Measurements from ENCODE around the gene ZNF385D.

Gene ZNF385D

DNA sequence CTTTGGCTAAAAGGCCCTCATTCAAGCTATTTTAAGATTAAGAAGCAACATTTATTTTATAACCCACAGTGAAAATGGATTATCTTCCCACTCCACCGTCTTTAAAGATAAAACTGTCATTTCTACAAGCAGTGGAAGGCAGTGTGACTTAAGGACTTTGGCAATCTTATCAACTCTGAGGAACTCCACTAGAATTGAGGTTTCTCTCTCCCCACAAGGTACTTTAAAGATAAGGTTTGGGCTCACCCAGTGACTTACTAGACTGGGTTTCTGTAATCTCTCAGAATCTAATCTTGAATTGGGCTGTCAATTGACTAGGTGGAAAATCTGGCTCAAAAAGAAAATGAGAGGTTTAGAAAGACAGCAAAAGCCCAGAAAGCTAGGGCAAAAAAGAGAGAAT, 21.7 kb downstream of the ZNF385D start:
- no peaks in the 10 kb centered on the region for H3K4me1 Mint-ChIP-seq (ENCODE audit: low read depth)
- no peaks in the 10 kb centered on the region for H3K36me3 Mint-ChIP-seq
- no peaks in the 10 kb centered on the region for H3K27me3 Mint-ChIP-seq
- H3K4me3 Mint-ChIP-seq, result no peak overlapping the region
- peaks cover 27% of the 10 kb centered on the region for H3K9me3 Mint-ChIP-seq (ENCODE audit: low read depth)
- no peak overlapping the region for H3K27ac Mint-ChIP-seq

DNA sequence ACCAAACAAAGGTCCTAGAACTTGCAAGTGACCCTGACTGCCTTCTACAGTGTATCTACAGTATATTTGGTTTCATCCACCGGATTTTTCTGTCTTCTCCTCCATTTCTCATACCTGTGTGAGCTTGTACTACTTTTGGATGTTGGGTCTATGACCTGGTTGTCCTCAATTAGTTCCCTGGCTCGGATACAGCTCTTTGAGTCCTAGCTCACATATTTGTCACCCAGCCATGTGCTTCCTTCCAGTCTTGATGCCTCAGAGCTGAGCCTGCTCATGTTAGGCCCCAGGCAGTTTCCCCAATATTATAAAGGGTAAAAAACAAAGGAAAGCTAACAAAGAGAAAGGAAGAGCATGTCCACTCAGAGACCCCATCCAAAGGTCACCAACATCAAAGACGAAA, 28.2 kb downstream of the ZNF385D start:
- Mint-ChIP-seq H3K27ac (no peak overlapping the region), H3K9me3 (ENCODE audit: low read depth) (peaks cover 38% of the 10 kb centered on the region), H3K4me3 (no peak overlapping the region), H3K4me1 (ENCODE audit: low read depth) (no peaks in the 10 kb centered on the region), H3K27me3 (peaks cover 2% of the 10 kb centered on the region), H3K36me3 (no peaks in the 10 kb centered on the region)

DNA sequence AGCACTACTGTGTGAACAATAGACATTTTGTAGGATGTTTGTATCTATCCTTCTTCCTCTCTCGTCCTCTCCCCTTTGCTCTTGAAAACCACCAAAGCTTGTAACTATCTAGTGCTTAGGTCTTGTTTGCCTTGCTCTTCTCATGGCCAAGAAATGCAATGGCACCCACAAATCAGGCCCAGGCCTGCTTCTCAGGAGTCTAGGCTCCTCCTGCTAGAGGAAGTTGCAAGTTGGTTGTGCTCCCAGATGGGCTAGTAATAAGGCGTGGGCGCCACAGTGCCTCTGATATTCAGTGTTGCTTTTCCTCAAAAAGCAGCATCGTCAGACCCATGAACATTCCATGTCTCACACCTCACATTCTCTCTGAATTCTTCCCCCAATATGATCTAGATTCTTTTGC, 28.7 kb downstream of the ZNF385D start:
- Mint-ChIP-seq H3K27me3 (peaks cover 2% of the 10 kb centered on the region), H3K4me1 (ENCODE audit: low read depth) (no peaks in the 10 kb centered on the region), H3K36me3 (no peaks in the 10 kb centered on the region)

DNA sequence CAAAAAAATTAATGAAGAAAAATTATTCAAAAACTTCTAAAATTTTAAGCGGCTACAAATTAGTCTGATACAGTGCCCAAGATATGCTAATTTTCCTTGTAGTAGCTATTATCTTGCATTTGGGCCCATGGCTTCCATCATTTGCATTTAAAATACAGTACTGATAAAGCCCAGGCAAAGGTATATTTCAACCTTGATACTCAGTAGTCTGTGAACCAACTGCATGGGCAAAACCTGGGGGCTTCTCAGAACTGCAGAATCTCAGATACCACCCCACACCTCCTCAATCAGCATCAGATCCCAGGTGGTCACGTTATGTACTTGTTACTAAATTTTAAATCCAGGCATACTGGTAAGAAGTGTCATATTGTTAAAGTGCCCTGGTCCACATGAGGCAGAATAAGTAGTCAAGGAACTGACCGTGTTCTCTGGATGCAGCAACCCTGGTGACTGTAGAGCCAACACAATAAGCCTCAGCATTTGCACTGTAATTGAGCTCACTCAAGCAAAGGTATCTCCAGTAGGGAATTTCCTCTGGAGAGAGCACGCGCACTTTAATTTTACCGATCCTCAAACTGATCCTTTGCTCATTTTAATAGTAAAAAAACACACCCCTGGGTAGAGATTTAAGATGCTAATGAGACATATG, 31.9 kb downstream of the ZNF385D start:
- no peak overlapping the region for H3K4me3 Mint-ChIP-seq
- H3K27me3 Mint-ChIP-seq, result peaks cover 2% of the 10 kb centered on the region
- H3K9me3 Mint-ChIP-seq (ENCODE audit: low read depth), result peaks cover 29% of the 10 kb centered on the region

More for the DNA sequence above, 28.7 kb downstream of the ZNF385D start:
- H3K27ac Mint-ChIP-seq, result no peak overlapping the region
- peaks cover 35% of the 10 kb centered on the region for H3K9me3 Mint-ChIP-seq (ENCODE audit: low read depth)
- no peak overlapping the region for H3K4me3 Mint-ChIP-seq

GRCh38 chr3:21718161-21718765, 32.7 kb downstream of the ZNF385D start:
- Mint-ChIP-seq H3K27ac (no peak overlapping the region), H3K9me3 (ENCODE audit: low read depth) (peaks cover 23% of the 10 kb centered on the region), H3K4me1 (ENCODE audit: low read depth) (no peaks in the 10 kb centered on the region)

More for the DNA sequence above, 31.9 kb downstream of the ZNF385D start:
- Mint-ChIP-seq H3K27ac (no peak overlapping the region), H3K4me1 (ENCODE audit: low read depth) (no peaks in the 10 kb centered on the region), H3K36me3 (no peaks in the 10 kb centered on the region)

GRCh38 chr3:21715662-21716061, 35.3 kb downstream of the ZNF385D start:
- H3K4me3 Mint-ChIP-seq, result no peak overlapping the region
- peaks cover 10% of the 10 kb centered on the region for H3K9me3 Mint-ChIP-seq (ENCODE audit: low read depth)
- no peaks in the 10 kb centered on the region for H3K27me3 Mint-ChIP-seq
- H3K36me3 Mint-ChIP-seq, result no peaks in the 10 kb centered on the region
- H3K27ac Mint-ChIP-seq, result no peak overlapping the region
- no peaks in the 10 kb centered on the region for H3K4me1 Mint-ChIP-seq (ENCODE audit: low read depth)

More at GRCh38 chr3:21718161-21718765, 32.7 kb downstream of the ZNF385D start:
- Mint-ChIP-seq H3K36me3 (no peaks in the 10 kb centered on the region), H3K4me3 (no peak overlapping the region), H3K27me3 (peaks cover 2% of the 10 kb centered on the region)

GRCh38 chr3:21705769-21706168, 45.2 kb downstream of the ZNF385D start:
- Mint-ChIP-seq H3K27ac (no peak overlapping the region), H3K4me3 (no peak overlapping the region), H3K4me1 (ENCODE audit: low read depth) (no peaks in the 10 kb centered on the region), H3K9me3 (ENCODE audit: low read depth) (peaks cover 4% of the 10 kb centered on the region), H3K36me3 (no peaks in the 10 kb centered on the region), H3K27me3 (no peaks in the 10 kb centered on the region)

DNA sequence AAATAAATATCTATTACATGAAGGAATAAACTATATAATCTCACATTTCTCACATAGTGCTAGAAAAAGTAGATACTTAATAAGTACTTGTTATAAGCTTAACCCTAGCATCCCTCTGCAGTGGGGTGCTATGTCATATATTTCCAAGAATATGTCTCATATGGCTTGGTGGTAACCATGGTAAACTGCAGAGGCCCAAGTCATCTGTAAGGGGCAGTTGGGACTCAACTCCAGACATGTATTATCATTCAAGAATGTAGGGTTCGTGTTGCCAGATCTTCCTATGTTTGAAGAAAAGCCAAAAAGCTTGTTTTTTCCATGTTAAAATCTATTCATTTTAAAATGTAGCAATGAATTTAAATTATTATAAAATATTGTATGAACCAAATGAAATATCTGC, 46.2 kb downstream of the ZNF385D start:
- Mint-ChIP-seq H3K4me1 (ENCODE audit: low read depth) (no peaks in the 10 kb centered on the region), H3K9me3 (ENCODE audit: low read depth) (peaks cover 4% of the 10 kb centered on the region), H3K36me3 (no peaks in the 10 kb centered on the region), H3K27me3 (no peaks in the 10 kb centered on the region), H3K27ac (no peak overlapping the region), H3K4me3 (no peak overlapping the region)

DNA sequence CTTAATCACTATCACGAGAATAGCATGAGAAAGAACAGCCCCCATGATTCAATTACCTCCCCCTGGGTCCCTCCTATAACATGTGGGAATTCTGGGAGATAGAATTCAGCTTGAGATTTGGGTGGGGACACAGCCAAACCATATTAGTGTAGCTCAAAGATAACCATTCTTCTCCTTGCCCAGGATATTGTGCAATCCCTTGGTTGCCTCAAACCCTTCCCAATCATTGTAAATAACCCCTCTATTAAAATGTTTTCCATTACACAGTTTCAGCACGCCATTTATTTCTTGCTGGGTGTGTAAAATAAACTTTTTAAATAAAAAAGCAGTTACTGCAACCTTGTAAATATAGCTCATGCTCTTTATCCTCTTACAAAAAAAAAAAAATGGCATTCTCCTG, 47.7 kb downstream of the ZNF385D start:
- no peaks in the 10 kb centered on the region for H3K27me3 Mint-ChIP-seq
- no peak overlapping the region for H3K27ac Mint-ChIP-seq
- H3K36me3 Mint-ChIP-seq, result no peaks in the 10 kb centered on the region
- no peaks in the 10 kb centered on the region for H3K4me1 Mint-ChIP-seq (ENCODE audit: low read depth)
- no peak overlapping the region for H3K4me3 Mint-ChIP-seq
- peaks cover 4% of the 10 kb centered on the region for H3K9me3 Mint-ChIP-seq (ENCODE audit: low read depth)

DNA sequence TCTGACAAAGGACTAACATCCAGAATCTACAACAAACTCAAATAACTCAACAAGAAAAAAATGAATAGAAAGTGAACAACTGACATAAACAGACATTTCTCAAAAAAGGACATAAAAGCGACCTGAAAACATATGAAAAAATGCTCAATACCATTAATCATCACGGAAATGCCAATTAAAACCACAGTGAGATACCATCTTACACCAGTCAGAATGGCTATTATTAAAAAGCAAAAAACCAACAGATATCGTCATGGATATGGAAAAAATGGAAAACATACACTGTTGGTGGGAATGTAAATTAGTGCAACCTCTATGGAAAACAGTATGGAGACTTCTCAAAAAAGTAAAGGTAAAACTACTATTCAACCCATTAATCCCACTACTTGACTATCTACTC, 53.3 kb downstream of the ZNF385D start:
- Mint-ChIP-seq H3K4me1 (ENCODE audit: low read depth) (no peaks in the 10 kb centered on the region), H3K4me3 (no peak overlapping the region), H3K27ac (no peak overlapping the region), H3K9me3 (ENCODE audit: low read depth) (peaks cover under 1% of the 10 kb centered on the region), H3K36me3 (no peaks in the 10 kb centered on the region), H3K27me3 (no peaks in the 10 kb centered on the region)

GRCh38 chr3:21694506-21694905, 56.5 kb downstream of the ZNF385D start:
- Mint-ChIP-seq H3K9me3 (ENCODE audit: low read depth) (peaks cover 17% of the 10 kb centered on the region), H3K4me3 (no peak overlapping the region), H3K27ac (no peak overlapping the region), H3K36me3 (no peaks in the 10 kb centered on the region), H3K27me3 (no peaks in the 10 kb centered on the region), H3K4me1 (ENCODE audit: low read depth) (no peaks in the 10 kb centered on the region)

DNA sequence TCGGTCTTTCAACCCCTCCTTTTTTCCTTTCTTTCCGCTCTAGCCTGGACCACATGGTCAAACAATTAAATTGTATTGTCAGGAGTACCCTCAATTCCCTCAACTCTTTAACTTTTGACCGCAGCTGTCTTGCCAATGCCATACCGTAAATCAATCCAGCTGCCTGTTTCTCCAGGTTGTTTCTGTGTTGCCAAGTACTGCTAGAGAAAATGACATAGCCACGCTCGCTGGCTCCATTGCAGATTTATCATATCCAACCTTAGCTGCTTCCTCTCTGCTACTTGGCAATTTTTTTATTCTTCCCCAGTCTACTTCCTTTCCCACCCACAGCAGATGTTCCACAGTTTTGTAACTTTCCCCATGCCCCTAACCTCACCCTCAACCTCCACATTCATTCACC, 60.0 kb downstream of the ZNF385D start:
- H3K36me3 Mint-ChIP-seq, result no peaks in the 10 kb centered on the region
- H3K27ac Mint-ChIP-seq, result no peak overlapping the region
- peaks cover 17% of the 10 kb centered on the region for H3K9me3 Mint-ChIP-seq (ENCODE audit: low read depth)
- H3K4me1 Mint-ChIP-seq (ENCODE audit: low read depth), result no peaks in the 10 kb centered on the region
- no peak overlapping the region for H3K4me3 Mint-ChIP-seq
- H3K27me3 Mint-ChIP-seq, result no peaks in the 10 kb centered on the region

- Mint-ChIP-seq H3K9me3 (ENCODE audit: low read depth) (peaks cover 4% of the 10 kb centered on the region), H3K27ac (no peak overlapping the region), H3K4me3 (no peak overlapping the region), H3K36me3 (no peaks in the 10 kb centered on the region), H3K4me1 (ENCODE audit: low read depth) (no peaks in the 10 kb centered on the region), H3K27me3 (no peaks in the 10 kb centered on the region)
Measured at GRCh38 chr3:21682206-21682605, 68.8 kb downstream of the ZNF385D start.

GRCh38 chr3:21673393-21673792, 77.6 kb downstream of the ZNF385D start:
- Mint-ChIP-seq H3K9me3 (ENCODE audit: low read depth) (no peaks in the 10 kb centered on the region), H3K4me1 (ENCODE audit: low read depth) (no peaks in the 10 kb centered on the region), H3K36me3 (no peaks in the 10 kb centered on the region), H3K4me3 (no peak overlapping the region), H3K27ac (no peak overlapping the region), H3K27me3 (no peaks in the 10 kb centered on the region)

- H3K9me3 Mint-ChIP-seq (ENCODE audit: low read depth), result no peaks in the 10 kb centered on the region
- no peak overlapping the region for H3K27ac Mint-ChIP-seq
- H3K4me1 Mint-ChIP-seq (ENCODE audit: low read depth), result no peaks in the 10 kb centered on the region
- no peaks in the 10 kb centered on the region for H3K36me3 Mint-ChIP-seq
- no peaks in the 10 kb centered on the region for H3K27me3 Mint-ChIP-seq
- no peak overlapping the region for H3K4me3 Mint-ChIP-seq
Measured at GRCh38 chr3:21672303-21672702, 78.7 kb downstream of the ZNF385D start.

GRCh38 chr3:21670386-21670785, 80.6 kb downstream of the ZNF385D start:
- no peaks in the 10 kb centered on the region for H3K27me3 Mint-ChIP-seq
- H3K4me1 Mint-ChIP-seq (ENCODE audit: low read depth), result no peaks in the 10 kb centered on the region

More at GRCh38 chr3:21670386-21670785, 80.6 kb downstream of the ZNF385D start:
- H3K4me3 Mint-ChIP-seq, result no peak overlapping the region
- no peaks in the 10 kb centered on the region for H3K36me3 Mint-ChIP-seq
- no peak overlapping the region for H3K27ac Mint-ChIP-seq
- peaks cover 3% of the 10 kb centered on the region for H3K9me3 Mint-ChIP-seq (ENCODE audit: low read depth)
